Panc1 (cell line): ENCODE results near the gene DNM3.

Source experiments
- SIN3A ChIP-seq: IDR thresholded peaks from 2 replicates; pipeline ENCODE4 v1.6.1; 2012; ENCODE audit warnings: low read depth, mild to moderate bottlenecking, low read length, moderate library complexity, borderline replicate concordance; ENCODE audit not compliant: insufficient read depth
- TF ChIP-seq, protein P1 (sequence below): fragments of 450-650 bp; IDR thresholded peaks from 2 replicates; pipeline ENCODE4 v1.5.1; 2017; ENCODE audit warnings: mild to moderate bottlenecking

DNA sequence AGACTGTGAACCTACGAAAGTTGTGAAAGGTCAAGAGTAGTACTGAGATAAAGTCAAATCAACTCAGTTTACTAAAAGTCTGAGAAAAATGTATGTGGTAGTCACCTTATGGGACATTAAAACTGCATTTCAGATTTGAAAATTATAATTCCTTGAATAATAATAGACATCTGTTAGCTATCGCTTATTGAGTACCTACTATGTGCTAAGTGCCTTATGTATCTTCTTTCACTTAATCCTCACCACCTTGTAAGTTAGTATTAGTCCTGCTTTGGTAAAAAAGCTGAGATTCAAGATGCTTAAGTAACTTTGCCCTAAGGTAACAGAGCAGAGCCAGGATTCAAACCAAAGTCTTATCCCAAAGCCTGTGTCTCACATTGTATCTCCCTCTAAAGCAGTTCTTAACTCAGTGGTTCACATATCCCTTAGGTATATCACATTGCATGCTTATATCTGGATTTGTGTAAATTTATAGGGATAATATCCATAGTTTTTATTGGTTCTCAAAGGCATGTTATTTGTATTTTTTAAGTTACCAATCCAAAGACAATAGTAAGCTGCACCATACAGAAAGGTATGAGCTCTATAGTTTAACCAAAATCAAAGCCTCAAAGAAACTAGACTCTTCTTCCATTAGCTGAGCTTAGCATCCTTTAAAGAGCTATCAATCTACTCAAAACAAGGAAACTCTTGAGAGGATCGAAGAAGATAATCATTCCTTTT is 601.7 kb downstream of the DNM3 start:
- TF ChIP-seq, protein P1, sequence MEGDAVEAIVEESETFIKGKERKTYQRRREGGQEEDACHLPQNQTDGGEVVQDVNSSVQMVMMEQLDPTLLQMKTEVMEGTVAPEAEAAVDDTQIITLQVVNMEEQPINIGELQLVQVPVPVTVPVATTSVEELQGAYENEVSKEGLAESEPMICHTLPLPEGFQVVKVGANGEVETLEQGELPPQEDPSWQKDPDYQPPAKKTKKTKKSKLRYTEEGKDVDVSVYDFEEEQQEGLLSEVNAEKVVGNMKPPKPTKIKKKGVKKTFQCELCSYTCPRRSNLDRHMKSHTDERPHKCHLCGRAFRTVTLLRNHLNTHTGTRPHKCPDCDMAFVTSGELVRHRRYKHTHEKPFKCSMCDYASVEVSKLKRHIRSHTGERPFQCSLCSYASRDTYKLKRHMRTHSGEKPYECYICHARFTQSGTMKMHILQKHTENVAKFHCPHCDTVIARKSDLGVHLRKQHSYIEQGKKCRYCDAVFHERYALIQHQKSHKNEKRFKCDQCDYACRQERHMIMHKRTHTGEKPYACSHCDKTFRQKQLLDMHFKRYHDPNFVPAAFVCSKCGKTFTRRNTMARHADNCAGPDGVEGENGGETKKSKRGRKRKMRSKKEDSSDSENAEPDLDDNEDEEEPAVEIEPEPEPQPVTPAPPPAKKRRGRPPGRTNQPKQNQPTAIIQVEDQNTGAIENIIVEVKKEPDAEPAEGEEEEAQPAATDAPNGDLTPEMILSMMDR, result no peak
- no peak for TF ChIP-seq SIN3A
